Spleen (tissue), 11 donors: ENCODE measurements around the gene HSPB1. TPM values are rescaled to one million over a fixed set of nuclear protein-coding genes. Genes with fewer than 3 reads are reported as not detected.
"Not testable (repeated sequence)": the region's sequence is repeated elsewhere in the genome, so short reads cannot be mapped to it uniquely, and the experiment has no call there.

Experiments used
- DNase-seq: peaks from one replicate; pipeline ENCODE4 v3.0.0-alpha.2; 2020
- H3K27ac ChIP-seq, 8 donors: fragments of 200-600 bp; sonication (generic) in 7 of 8; 1 replicate in 4 of 8; 2 replicates in 4 of 8; pipeline versions ENCODE4 v1.5.0 to v1.8.0; 2016 to 2021; ENCODE audit warnings: inconsistent platforms in 4 of 8, mild to moderate bottlenecking in 4 of 8, moderate library complexity in 1 of 8
- H3K27me3 ChIP-seq, 7 donors: fragments of 200-600 bp; sonication (generic) in 6 of 7; replicated peaks in 1 of 7; 1 replicate in 4 of 7; 2 replicates in 3 of 7; pipeline versions ENCODE4 v1.5.0 to v1.8.0; 2016 to 2021; ENCODE audit warnings: inconsistent platforms in 3 of 7, mild to moderate bottlenecking in 1 of 7
- H3K36me3 ChIP-seq, 6 donors: fragments of 200-600 bp; sonication (generic) in 5 of 6; 1 replicate in 4 of 6; 2 replicates in 2 of 6; pipeline versions ENCODE4 v1.5.0 to v1.8.0; 2016 to 2021; ENCODE audit warnings: inconsistent platforms in 2 of 6
- H3K4me1 ChIP-seq, 6 donors: fragments of 200-600 bp; sonication (generic) in 5 of 6; 1 replicate in 3 of 6; 2 replicates in 3 of 6; pipeline versions ENCODE4 v1.5.0 to v1.8.0; 2016 to 2021; ENCODE audit warnings: inconsistent platforms in 3 of 6
- H3K4me3 ChIP-seq, 8 donors: fragments of 200-600 bp; sonication (generic) in 7 of 8; 1 replicate in 4 of 8; 2 replicates in 4 of 8; pipeline versions ENCODE4 v1.5.0 to v1.8.0; 2016 to 2021; ENCODE audit warnings: inconsistent platforms in 4 of 8, mild to moderate bottlenecking in 4 of 8, moderate library complexity in 2 of 8
- H3K9me3 ChIP-seq, 8 donors: fragments of 200-600 bp; sonication (generic) in 7 of 8; 1 replicate in 4 of 8; 2 replicates in 4 of 8; pipeline versions ENCODE4 v1.5.0 to v1.8.0; 2016 to 2021; ENCODE audit warnings: inconsistent platforms in 4 of 8
- CTCF ChIP-seq, 11 experiments: fragments of 200-600 bp in 7 of 11; fragments of 450-650 bp in 4 of 11; sonication (generic) in 4 of 11; IDR thresholded peaks in 8 of 11; conservative IDR thresholded peaks in 3 of 11; 1 replicate in 7 of 11; 2 replicates in 4 of 11; pipeline versions ENCODE4 v1.4.0 to v1.8.0; 2016 to 2021; ENCODE audit warnings: antibody characterized with exemption in 11 of 11, inconsistent platforms in 4 of 11, mild to moderate bottlenecking in 1 of 11
- POLR2A ChIP-seq, 3 donors: fragments of 450-650 bp; IDR thresholded peaks; one replicate each; pipeline ENCODE4 v1.5.1; 2017; ENCODE audit warnings: antibody characterized with exemption in 3 of 3, mild to moderate bottlenecking in 1 of 3
- POLR2AphosphoS5 ChIP-seq, 3 donors: sonication (generic); formaldehyde crosslinking; IDR thresholded peaks; one replicate each; pipeline ENCODE4 v1.5.1; 2017; ENCODE audit warnings: antibody characterized with exemption in 3 of 3
- WGBS, 5 donors: extraction: QIAGEN DNeasy Blood & Tissue Kit in 3 of 5; methylation state at CpG; one replicate each; pipeline versions ENCODE4 v1.1.5 to v1.1.7; 2013 to 2018; 5-methylcytosine and 5-hydroxymethylcytosine counted together
- intact Hi-C: fragments of 100-400 bp; cut with DNase I; formaldehyde crosslinking; loops from one replicate; pipeline ENCODE4 v1.15.0; 2023; ENCODE audit warnings: low total_unique reads
- polyA plus RNA-seq, 3 donors: library from polyadenylated mRNA; stranded (reverse); fragments of 200-250 nt; gene quantifications; one replicate each; pipeline ENCODE4 v1.2.1, GENCODE V29; 2013
- total RNA-seq, 7 donors: library from RNA; depleted of rRNA in 3 of 7; stranded (reverse); fragments of >200 nt in 3 of 7; fragmentation: NEBNext Ultra II Directional in 4 of 7; extraction: Animal tissue kit (Norgen Biotek cat#: 25700) in 4 of 7; gene quantifications; one replicate each; pipeline versions ENCODE4 v1.1.0 to v1.2.1, GENCODE V29; 2016 to 2021
- donor health status: healthy with polysubstance abuse.
- donor health status: DM: no; HTN: no; CAD: no; lungs with moderate emphysema.
- donor health status: DM: no; HTN: no; CAD: no.
- donor health status: Bipolar disorder and iron deficiency.
- donor health status: healthy.
- donor health status: DM: no; HTN: no; CAD: no.
- donor health status: DM: yes; HTN: yes; CAD: no.

HSPB1 gene
- total and polyA plus RNA-seq, 10 donors: 56.5 to 227 (median 137) TPM

GRCh38 chr7:76332078-76332477, 29.6 kb downstream of the HSPB1 start:
- H3K27me3 ChIP-seq: no peaks in the 10 kb centered on the region
- 47 to 70% (median 58%) methylated on average over 9 of the region's 9 CpGs for WGBS, 5 donors
- DNase-seq: no peak
- peaks cover 17 to 97% (median 54%) of the 10 kb centered on the region in 6 donors for H3K4me1 ChIP-seq
- H3K4me3 ChIP-seq: no peak overlapping the region
- peaks cover 0 to 66% (median 22%) of the 10 kb centered on the region in 6 donors for H3K36me3 ChIP-seq
- H3K27ac ChIP-seq: peak overlapping the region in 3 of 8 donors; percentile 13 to 34 (median 21)
- TF ChIP-seq POLR2AphosphoS5 (IDR thresholded peaks at IDR 0.05) (no peak), CTCF (IDR thresholded peaks at IDR 0.05 in 8 of 11, conservative IDR thresholded peaks at IDR 0.05 in 3 of 11) (no peak), POLR2A (IDR thresholded peaks at IDR 0.05) (no peak)
- intact Hi-C loops: no loop called here
- H3K9me3 ChIP-seq: no peaks in the 10 kb centered on the region

- peaks cover 0 to 58% (median 15%) of the 10 kb centered on the region in 6 donors for H3K36me3 ChIP-seq
- peak overlapping the region in 7 of 8 donors; percentile 9 to 69 (median 57) for H3K27ac ChIP-seq
- WGBS, 5 donors: 35 to 69% (median 57%) methylated on average over 14 of the region's 14 CpGs
- intact Hi-C loops: no loop called here
- peak; percentile 63 to 76 (median 70) for TF ChIP-seq POLR2AphosphoS5 (IDR thresholded peaks at IDR 0.05)
- no peak for TF ChIP-seq CTCF (IDR thresholded peaks at IDR 0.05 in 8 of 11, conservative IDR thresholded peaks at IDR 0.05 in 3 of 11)
- no peaks in the 10 kb centered on the region for H3K27me3 ChIP-seq
- peaks cover 18 to 97% (median 55%) of the 10 kb centered on the region in 6 donors for H3K4me1 ChIP-seq
- no peaks in the 10 kb centered on the region for H3K9me3 ChIP-seq
- peak overlapping the region in 1 of 8 donors; percentile 23 for H3K4me3 ChIP-seq
- DNase-seq: no peak
These were observed 31.1 kb downstream of the HSPB1 start for GRCh38 chr7:76333511-76334101.

- no peak overlapping the region for H3K4me3 ChIP-seq
- H3K27me3 ChIP-seq: no peaks in the 10 kb centered on the region
- no peak for DNase-seq
- TF ChIP-seq POLR2AphosphoS5 (IDR thresholded peaks at IDR 0.05) (no peak), POLR2A (IDR thresholded peaks at IDR 0.05) (no peak), CTCF (IDR thresholded peaks at IDR 0.05 in 8 of 11, conservative IDR thresholded peaks at IDR 0.05 in 3 of 11) (no peak)
- no peaks in the 10 kb centered on the region for H3K9me3 ChIP-seq
- 80 to 90% (median 86%) methylated on average over 6 of the region's 6 CpGs for WGBS, 5 donors
- H3K4me1 ChIP-seq: peaks cover 23 to 97% (median 57%) of the 10 kb centered on the region in 6 donors
- H3K36me3 ChIP-seq: peaks cover 0 to 57% (median 7%) of the 10 kb centered on the region in 6 donors
- peak overlapping the region in 6 of 8 donors; percentile 6 to 69 (median 60) for H3K27ac ChIP-seq
- intact Hi-C loops: no loop called here
These were observed 32.0 kb downstream of the HSPB1 start for GRCh38 chr7:76334320-76334967.

- intact Hi-C loops, H3K4me3 ChIP-seq, H3K27me3 ChIP-seq, DNase-seq, H3K9me3 ChIP-seq, H3K27ac ChIP-seq: not testable (repeated sequence)
- Histone ChIP-seq H3K36me3 (peaks cover 0 to 57% (median 0%) of the 10 kb centered on the region in 6 donors), H3K4me1 (peaks cover 23 to 96% (median 57%) of the 10 kb centered on the region in 6 donors)
- WGBS, 5 donors: 89 to 98% (median 95%) methylated on average over 2 of the region's 2 CpGs
These were observed 32.9 kb downstream of the HSPB1 start for GRCh38 chr7:76335417-76335816.
